Adrenal gland (tissue), 5 donors: ENCODE measurements around the gene RUBCN.
"Not testable (repeated sequence)": the region's sequence is repeated elsewhere in the genome, so short reads cannot be mapped to it uniquely, and the experiment has no call there.

Experiments used
- POLR2A ChIP-seq, 2 donors: fragments of 450-650 bp; IDR thresholded peaks; one replicate each; pipeline ENCODE4 v1.6.1; 2017; ENCODE audit warnings: antibody characterized with exemption in 2 of 2, mild to moderate bottlenecking in 2 of 2, moderate library complexity in 1 of 2
- TF ChIP-seq, protein P1 (sequence below), 6 experiments: fragments of 450-650 bp in 4 of 6; fragments of 200-600 bp in 2 of 6; sonication (generic) in 1 of 6; IDR thresholded peaks; 1 replicate in 5 of 6; 2 replicates in 1 of 6; pipeline versions ENCODE4 v1.5.1 to v1.8.0; 2016 to 2021; ENCODE audit warnings: antibody characterized with exemption in 6 of 6, mild to moderate bottlenecking in 2 of 6, moderate library complexity in 1 of 6
- donor health status: DM: no; HTN: no; CAD: no.

DNA sequence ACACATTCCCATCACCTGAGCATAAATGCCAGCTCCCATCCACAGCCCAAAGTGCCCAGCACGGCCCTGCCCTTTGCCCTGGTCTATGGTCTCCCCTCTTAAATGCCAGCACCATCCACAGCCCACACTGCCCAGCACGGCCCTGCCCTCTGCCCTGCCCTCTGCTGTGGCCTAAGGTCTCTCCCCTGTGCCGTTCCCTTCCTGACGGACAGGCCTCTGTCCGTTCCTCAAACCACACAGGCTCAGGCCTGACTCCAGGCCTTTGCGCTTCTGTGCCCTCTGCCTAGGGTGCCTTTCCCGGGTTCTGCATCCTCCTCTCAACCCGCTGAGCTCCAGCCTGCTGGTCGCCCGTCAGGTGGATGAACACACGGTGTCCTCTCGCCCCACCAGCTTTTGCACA lies 90.4 kb downstream of the RUBCN start:
- TF ChIP-seq, protein P1, sequence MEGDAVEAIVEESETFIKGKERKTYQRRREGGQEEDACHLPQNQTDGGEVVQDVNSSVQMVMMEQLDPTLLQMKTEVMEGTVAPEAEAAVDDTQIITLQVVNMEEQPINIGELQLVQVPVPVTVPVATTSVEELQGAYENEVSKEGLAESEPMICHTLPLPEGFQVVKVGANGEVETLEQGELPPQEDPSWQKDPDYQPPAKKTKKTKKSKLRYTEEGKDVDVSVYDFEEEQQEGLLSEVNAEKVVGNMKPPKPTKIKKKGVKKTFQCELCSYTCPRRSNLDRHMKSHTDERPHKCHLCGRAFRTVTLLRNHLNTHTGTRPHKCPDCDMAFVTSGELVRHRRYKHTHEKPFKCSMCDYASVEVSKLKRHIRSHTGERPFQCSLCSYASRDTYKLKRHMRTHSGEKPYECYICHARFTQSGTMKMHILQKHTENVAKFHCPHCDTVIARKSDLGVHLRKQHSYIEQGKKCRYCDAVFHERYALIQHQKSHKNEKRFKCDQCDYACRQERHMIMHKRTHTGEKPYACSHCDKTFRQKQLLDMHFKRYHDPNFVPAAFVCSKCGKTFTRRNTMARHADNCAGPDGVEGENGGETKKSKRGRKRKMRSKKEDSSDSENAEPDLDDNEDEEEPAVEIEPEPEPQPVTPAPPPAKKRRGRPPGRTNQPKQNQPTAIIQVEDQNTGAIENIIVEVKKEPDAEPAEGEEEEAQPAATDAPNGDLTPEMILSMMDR (IDR thresholded peaks at IDR 0.05) = not testable (repeated sequence)
- TF ChIP-seq POLR2A (IDR thresholded peaks at IDR 0.05) = not testable (repeated sequence)
